IgD-negative memory B cell (primary cell): ENCODE results near the gene SLC46A2. TPM values are rescaled to one million over a fixed set of nuclear protein-coding genes. Genes with fewer than 3 reads are reported as not detected.

ENCODE experiments used
- H3K27ac Mint-ChIP-seq, 3 donors: one replicate each; pipeline ENCODE4 v1.8.0; 2020 to 2022; ENCODE audit warnings: mild to moderate bottlenecking in 3 of 3, mixed read lengths in 3 of 3, moderate library complexity in 1 of 3
- H3K27me3 Mint-ChIP-seq: one replicate; pipeline ENCODE4 v1.8.0; 2021; ENCODE audit warnings: mixed read lengths
- H3K36me3 Mint-ChIP-seq: one replicate; pipeline ENCODE4 v1.8.0; 2020; ENCODE audit warnings: mild to moderate bottlenecking, mixed read lengths
- H3K4me1 Mint-ChIP-seq, 3 donors: one replicate each; pipeline ENCODE4 v1.8.0; 2020 to 2022; ENCODE audit warnings: mixed read lengths in 3 of 3, mild to moderate bottlenecking in 1 of 3
- H3K4me3 Mint-ChIP-seq, 4 donors: one replicate each; pipeline ENCODE4 v1.8.0; 2020 to 2022; ENCODE audit warnings: mild to moderate bottlenecking in 4 of 4, mixed read lengths in 4 of 4, moderate library complexity in 3 of 4
- H3K9me3 Mint-ChIP-seq, 3 donors: one replicate each; pipeline ENCODE4 v1.8.0; 2020 to 2021; ENCODE audit warnings: mixed read lengths in 3 of 3, mild to moderate bottlenecking in 1 of 3
- polyA plus RNA-seq: library from polyadenylated mRNA; unstranded; fragments of 300-500 nt; fragmentation: Illumina TruSeq; gene quantifications from one replicate; pipeline ENCODE4 v1.2.3, GENCODE V29; 2021

SLC46A2 gene
- polyA plus RNA-seq, 1 donor from 2014 or later = not detected

DNA sequence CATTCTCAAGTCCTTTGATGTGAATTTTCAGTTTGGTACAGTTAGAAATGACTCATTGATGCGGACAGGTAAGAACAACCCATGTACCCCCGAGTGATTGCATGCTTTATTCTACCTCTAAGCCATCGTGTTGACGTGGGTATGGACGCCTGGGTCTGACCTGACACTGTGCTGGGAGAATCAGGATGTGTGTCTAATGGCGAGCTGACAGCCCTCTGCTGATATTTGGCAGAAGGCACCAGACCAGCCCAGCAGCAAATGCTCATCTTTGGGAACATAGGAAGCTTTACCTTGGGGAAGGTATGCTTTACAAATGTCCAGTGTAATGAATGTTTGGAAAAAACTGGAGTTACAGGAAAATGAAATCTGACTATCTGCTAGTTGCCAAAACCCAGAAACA lies 20.1 kb downstream of the SLC46A2 start:
- Mint-ChIP-seq H3K4me1 (peaks cover 0 to 6% (median 3%) of the 10 kb centered on the region in 3 donors), H3K9me3 (no peaks in the 10 kb centered on the region), H3K4me3 (no peak overlapping the region), H3K27me3 (no peaks in the 10 kb centered on the region), H3K36me3 (peaks cover 18% of the 10 kb centered on the region), H3K27ac (no peak overlapping the region)

DNA sequence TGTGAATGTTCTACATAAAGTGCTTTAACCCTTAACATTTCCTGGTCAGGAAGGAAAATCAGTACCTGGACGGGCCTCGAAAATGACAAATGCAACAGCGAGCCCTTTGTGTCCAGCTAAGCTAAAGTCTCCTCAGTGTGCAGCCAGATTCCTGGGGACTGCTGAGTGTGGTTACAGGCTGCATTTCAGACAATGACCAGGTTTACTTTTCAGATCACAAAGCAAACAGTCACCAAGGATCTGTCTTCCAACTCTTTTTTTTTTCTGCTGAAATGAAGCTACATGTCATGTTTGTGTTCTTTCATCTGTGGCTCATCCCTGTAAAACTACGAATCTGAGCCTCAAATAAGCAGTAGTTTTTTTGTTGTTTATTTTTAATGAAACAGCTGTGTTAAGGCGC lies 20.8 kb downstream of the SLC46A2 start:
- H3K4me1 Mint-ChIP-seq = peaks cover 0 to 6% (median 3%) of the 10 kb centered on the region in 3 donors
- H3K27me3 Mint-ChIP-seq = no peaks in the 10 kb centered on the region
- no peak overlapping the region for H3K27ac Mint-ChIP-seq
- no peaks in the 10 kb centered on the region for H3K9me3 Mint-ChIP-seq
- no peak overlapping the region for H3K4me3 Mint-ChIP-seq
- peaks cover 15% of the 10 kb centered on the region for H3K36me3 Mint-ChIP-seq

DNA sequence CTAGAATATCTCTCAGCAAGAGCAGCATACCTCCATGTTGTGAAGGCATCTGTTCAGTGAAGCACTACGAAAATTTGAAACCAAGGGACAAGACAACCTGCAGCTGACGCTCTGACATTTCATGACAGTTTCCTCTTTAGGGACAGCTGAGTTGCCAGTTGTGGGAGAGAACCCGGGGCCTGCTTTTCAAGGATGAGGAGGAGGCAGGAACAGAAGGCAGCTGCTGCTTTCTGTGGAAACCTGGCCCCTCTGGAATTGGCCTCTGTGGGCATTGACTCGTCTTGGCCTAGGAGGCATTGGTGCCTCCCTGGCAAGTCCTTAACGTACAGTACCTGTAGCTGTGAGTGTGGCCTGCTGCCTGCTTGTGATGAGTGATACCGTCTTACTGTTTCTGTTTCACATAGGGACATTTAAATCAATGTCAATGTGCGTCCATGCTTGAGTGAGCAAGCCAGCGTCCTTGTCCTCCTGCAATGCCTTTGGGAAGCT lies 21.6 kb downstream of the SLC46A2 start:
- Mint-ChIP-seq H3K27me3 (no peaks in the 10 kb centered on the region), H3K4me1 (peaks cover 0 to 6% (median 3%) of the 10 kb centered on the region in 3 donors), H3K27ac (no peak overlapping the region), H3K4me3 (no peak overlapping the region), H3K36me3 (peaks cover 15% of the 10 kb centered on the region), H3K9me3 (no peaks in the 10 kb centered on the region)

- Mint-ChIP-seq H3K4me3 (no peak overlapping the region), H3K27ac (no peak overlapping the region), H3K27me3 (no peaks in the 10 kb centered on the region), H3K4me1 (peaks cover 6 to 9% (median 9%) of the 10 kb centered on the region in 3 donors), H3K9me3 (no peaks in the 10 kb centered on the region), H3K36me3 (peaks cover 15% of the 10 kb centered on the region)
Observed at GRCh38 chr9:112868461-112868860, 22.2 kb downstream of the SLC46A2 start.

DNA sequence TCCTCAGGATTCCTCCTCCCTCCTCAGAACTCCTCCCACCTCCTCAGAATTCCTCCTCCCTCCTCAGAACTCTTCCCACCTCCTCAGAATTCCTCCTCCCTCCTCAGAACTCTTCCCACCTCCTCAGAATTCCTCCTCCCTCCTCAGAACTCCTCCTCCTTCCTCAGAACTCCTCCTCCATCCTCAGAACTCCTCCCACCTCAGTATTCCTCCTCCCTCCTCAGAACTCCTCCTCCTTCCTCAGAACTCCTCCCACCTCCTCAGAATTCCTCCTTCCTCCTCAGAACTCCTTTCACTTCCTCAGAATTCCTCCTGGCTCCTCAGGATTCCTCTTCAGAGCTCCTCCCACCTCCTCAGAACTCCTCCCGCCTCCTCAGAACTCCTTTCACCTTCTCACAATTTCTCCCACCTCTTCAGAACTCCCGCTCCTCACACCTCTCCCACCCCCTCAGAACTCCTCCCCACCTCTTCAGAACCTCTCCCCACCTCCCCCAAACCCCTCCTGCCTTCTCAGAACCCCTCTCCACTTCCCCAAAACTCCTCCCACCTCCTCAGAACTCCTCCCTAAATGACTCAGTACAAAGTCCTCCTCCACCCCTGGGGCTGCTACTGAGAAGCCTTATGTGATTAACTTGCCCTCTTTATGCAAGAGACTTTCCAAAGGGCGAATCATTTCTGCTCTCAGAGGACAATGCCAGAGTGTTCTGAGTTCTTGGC lies 23.2 kb downstream of the SLC46A2 start:
- Mint-ChIP-seq H3K27ac (no peak overlapping the region), H3K4me3 (no peak overlapping the region), H3K27me3 (no peaks in the 10 kb centered on the region), H3K36me3 (peaks cover 15% of the 10 kb centered on the region), H3K9me3 (no peaks in the 10 kb centered on the region), H3K4me1 (peaks cover 13 to 18% (median 15%) of the 10 kb centered on the region in 3 donors)

GRCh38 chr9:112866662-112867274 lies 23.9 kb downstream of the SLC46A2 start:
- Mint-ChIP-seq H3K27me3 (no peaks in the 10 kb centered on the region), H3K36me3 (peaks cover 15% of the 10 kb centered on the region), H3K27ac (no peak overlapping the region), H3K4me1 (peaks cover 13 to 16% (median 15%) of the 10 kb centered on the region in 3 donors), H3K9me3 (no peaks in the 10 kb centered on the region), H3K4me3 (no peak overlapping the region)

DNA sequence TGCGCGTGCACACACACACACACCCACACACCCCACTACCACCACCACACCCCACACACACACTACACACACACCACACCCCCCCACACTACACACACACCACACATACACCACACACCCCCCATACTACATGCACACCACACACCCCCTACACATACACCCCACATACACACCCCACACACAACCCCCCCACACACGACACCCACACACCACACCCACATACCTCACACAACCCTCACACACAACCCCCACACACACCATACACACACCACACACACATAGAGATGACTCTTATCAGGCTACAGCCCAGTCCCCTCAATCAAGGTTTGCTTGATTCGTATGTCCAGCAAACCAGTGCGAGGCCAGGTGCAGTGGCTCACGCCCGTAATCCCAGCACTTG lies 25.7 kb downstream of the SLC46A2 start:
- Mint-ChIP-seq H3K27ac (no peak overlapping the region), H3K9me3 (no peaks in the 10 kb centered on the region), H3K4me1 (peaks cover 13 to 22% (median 15%) of the 10 kb centered on the region in 3 donors)

GRCh38 chr9:112864403-112864802 lies 26.3 kb downstream of the SLC46A2 start:
- Mint-ChIP-seq H3K4me1 (peaks cover 13 to 22% (median 13%) of the 10 kb centered on the region in 3 donors), H3K27ac (no peak overlapping the region), H3K36me3 (peaks cover 9% of the 10 kb centered on the region)

More for the DNA sequence above, 25.7 kb downstream of the SLC46A2 start:
- Mint-ChIP-seq H3K4me3 (no peak overlapping the region), H3K36me3 (peaks cover 11% of the 10 kb centered on the region), H3K27me3 (no peaks in the 10 kb centered on the region)

GRCh38 chr9:112863746-112864145 lies 26.9 kb downstream of the SLC46A2 start:
- no peaks in the 10 kb centered on the region for H3K27me3 Mint-ChIP-seq
- peaks cover 7% of the 10 kb centered on the region for H3K36me3 Mint-ChIP-seq
- H3K4me3 Mint-ChIP-seq = no peak overlapping the region
- no peak overlapping the region for H3K27ac Mint-ChIP-seq
- H3K4me1 Mint-ChIP-seq = peaks cover 16 to 27% (median 18%) of the 10 kb centered on the region in 3 donors
- no peaks in the 10 kb centered on the region for H3K9me3 Mint-ChIP-seq

More at GRCh38 chr9:112864403-112864802, 26.3 kb downstream of the SLC46A2 start:
- Mint-ChIP-seq H3K27me3 (no peaks in the 10 kb centered on the region), H3K9me3 (no peaks in the 10 kb centered on the region), H3K4me3 (peak overlapping the region in 1 of 4 donors; percentile 0)

GRCh38 chr9:112863214-112863613 lies 27.5 kb downstream of the SLC46A2 start:
- Mint-ChIP-seq H3K27me3 (no peaks in the 10 kb centered on the region), H3K36me3 (peaks cover 4% of the 10 kb centered on the region), H3K9me3 (no peaks in the 10 kb centered on the region), H3K4me1 (peaks cover 22 to 31% (median 22%) of the 10 kb centered on the region in 3 donors), H3K27ac (no peak overlapping the region), H3K4me3 (peak overlapping the region in 1 of 4 donors; percentile 53)

DNA sequence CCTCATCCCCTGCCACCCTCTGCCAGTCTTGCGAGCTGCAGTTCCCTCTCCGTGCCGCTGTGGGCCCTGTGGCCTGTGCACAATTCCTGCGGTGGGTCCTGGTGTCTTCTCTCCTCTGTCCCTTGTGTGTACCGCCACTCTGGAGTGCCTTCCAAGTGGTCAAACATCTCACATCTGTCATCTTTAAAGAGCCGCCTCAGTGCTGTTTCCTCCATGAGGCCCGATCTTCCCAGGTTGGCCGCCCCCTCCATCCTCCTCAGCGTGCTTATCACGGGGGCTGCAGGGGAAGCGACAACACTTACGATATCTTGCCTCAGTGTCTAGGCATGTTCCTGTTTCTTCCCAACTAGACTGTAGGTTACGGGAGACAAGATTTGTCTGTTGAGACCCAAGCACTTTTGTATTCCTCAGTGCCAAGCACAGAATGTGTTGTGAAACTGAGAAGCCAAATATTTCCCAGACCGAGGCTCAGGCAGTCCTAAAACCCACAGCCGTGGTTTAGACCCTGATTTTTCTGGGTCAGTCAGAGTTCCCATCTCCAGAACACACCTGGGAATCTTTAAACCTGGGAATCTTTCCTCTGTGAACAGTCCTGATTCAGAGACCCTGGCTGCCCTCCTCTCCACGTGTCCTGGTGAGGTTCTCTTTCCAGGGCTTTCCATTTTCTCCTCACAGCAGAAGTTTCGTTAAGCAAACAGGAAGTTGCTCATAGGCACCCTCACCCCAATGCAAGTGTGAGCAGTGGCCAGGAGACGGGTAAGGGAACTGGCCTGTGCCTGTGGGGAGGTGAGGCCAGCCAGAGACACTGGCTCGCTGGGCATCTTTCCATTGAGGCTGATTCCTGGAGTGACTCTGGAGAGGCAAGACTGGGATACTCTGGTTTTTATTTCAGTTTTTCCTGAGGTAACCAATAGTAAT lies 28.8 kb downstream of the SLC46A2 start:
- H3K4me3 Mint-ChIP-seq = no peak overlapping the region
- no peak overlapping the region for H3K27ac Mint-ChIP-seq
- H3K36me3 Mint-ChIP-seq = peaks cover 2% of the 10 kb centered on the region
- H3K4me1 Mint-ChIP-seq = peaks cover 22 to 36% (median 28%) of the 10 kb centered on the region in 3 donors
- H3K27me3 Mint-ChIP-seq = no peaks in the 10 kb centered on the region
- no peaks in the 10 kb centered on the region for H3K9me3 Mint-ChIP-seq

DNA sequence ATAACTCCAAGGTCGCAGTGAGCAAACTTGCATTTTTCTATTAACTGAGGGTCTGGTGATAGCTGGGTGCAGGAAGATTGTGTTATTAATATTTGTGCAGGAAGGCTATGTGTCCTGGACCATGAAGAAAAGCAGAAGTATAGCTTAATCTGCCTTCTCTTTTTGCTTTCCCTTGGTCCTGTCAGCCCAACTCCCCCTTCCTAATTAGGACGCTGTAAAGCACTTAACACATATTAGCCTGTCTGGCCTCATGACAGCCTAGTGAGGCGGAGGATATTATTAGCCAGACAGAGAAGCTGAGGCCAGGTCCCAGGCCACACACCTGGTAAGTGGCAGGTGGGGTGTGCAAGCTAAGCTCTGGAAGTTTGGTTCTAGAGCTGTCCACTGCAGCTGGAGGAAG lies 29.5 kb downstream of the SLC46A2 start:
- no peak overlapping the region for H3K27ac Mint-ChIP-seq
- peaks cover 4% of the 10 kb centered on the region for H3K36me3 Mint-ChIP-seq
- H3K4me1 Mint-ChIP-seq = peaks cover 22 to 36% (median 28%) of the 10 kb centered on the region in 3 donors
- H3K27me3 Mint-ChIP-seq = no peaks in the 10 kb centered on the region
- no peaks in the 10 kb centered on the region for H3K9me3 Mint-ChIP-seq
- no peak overlapping the region for H3K4me3 Mint-ChIP-seq

DNA sequence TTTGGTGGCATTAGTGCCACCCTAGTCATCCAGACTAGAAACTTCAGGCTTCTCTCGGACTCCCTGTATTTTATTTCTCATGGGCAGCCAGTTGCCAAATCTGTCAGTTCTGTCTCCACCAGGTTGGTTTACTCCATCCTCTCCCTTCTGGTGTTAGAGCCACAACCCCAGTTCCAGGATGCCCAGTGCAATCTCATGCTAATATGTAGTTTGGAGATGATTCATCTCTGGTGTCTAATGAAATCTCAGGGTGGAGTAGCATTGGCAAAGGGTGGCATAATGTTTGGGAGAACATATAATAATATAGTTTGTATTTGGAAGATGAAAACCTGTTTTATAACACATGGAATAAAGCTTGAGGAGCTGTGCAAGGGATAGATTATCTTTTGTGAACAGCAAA lies 30.2 kb downstream of the SLC46A2 start:
- no peak overlapping the region for H3K27ac Mint-ChIP-seq
- H3K36me3 Mint-ChIP-seq = peaks cover 4% of the 10 kb centered on the region

DNA sequence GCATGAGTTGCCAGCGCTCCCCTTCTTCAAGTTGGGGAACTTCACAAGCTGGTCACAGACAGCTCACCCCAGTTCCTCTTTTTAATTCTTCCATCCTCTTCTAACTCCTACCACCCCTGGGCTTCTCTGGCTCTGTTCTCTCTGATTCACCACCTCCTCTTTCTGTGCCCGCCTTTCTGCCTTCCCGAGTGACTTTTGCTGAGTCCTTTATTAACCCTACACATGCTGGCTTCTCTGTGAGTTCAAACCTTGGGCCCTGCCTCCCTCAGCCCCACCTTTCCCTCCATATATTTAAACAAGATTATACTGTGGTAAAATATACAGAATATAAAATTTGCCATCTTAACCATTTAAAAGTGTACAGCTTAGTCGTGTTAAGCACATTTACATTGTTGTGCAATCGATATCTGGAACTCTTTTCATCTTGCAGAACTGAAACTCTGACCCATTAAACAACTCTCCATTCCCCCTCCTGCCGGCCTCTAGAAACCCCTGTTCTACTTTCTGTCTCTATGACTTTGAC lies 32.0 kb downstream of the SLC46A2 start:
- peaks cover 4% of the 10 kb centered on the region for H3K36me3 Mint-ChIP-seq
- H3K27me3 Mint-ChIP-seq = no peaks in the 10 kb centered on the region
- H3K27ac Mint-ChIP-seq = peak overlapping the region in 1 of 3 donors; percentile 28
- H3K4me3 Mint-ChIP-seq = no peak overlapping the region
- H3K9me3 Mint-ChIP-seq = no peaks in the 10 kb centered on the region
- peaks cover 20 to 32% (median 24%) of the 10 kb centered on the region in 3 donors for H3K4me1 Mint-ChIP-seq

More for the DNA sequence above, 30.2 kb downstream of the SLC46A2 start:
- peaks cover 22 to 36% (median 28%) of the 10 kb centered on the region in 3 donors for H3K4me1 Mint-ChIP-seq
- no peaks in the 10 kb centered on the region for H3K27me3 Mint-ChIP-seq
- H3K9me3 Mint-ChIP-seq = no peaks in the 10 kb centered on the region
- no peak overlapping the region for H3K4me3 Mint-ChIP-seq
